GM18526 (cell line): ENCODE data around the gene ISCA2.

Experiments used
- POLR2A ChIP-seq: IDR thresholded peaks from 3 replicates; pipeline ENCODE4 v1.6.1; 2011; ENCODE audit not compliant: insufficient read length; ENCODE audit errors: extremely low read depth

The ISCA2 gene

DNA sequence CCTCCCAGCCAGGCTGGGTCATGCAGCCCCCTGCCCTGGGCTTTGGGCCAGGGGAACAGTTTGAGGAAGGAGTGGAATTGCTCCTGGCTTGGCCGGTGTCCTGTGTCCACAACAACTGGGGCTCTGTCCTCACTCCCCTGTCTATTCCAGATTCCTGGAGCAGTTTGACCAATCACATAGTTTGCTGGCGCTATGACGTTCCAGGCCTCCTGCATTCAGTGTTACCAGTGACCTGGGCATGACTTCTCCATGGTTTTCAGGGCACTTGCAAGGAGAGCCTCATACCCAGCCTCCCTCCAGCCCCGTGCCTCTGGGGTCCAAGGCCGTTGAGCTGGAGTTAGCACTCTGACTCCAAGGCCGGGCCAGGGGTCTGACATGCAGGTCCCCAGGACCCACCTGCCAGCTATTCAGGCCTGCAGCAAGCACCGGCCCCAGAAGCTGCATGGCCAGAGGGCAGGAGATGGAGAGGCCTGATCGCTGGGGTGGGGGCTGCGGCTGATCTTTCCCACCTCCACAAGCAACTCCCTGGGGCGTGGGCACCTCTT is 34.2 kb downstream of the ISCA2 start:
- TF ChIP-seq POLR2A, result no peak

GRCh38 chr14:74528406-74528805 is 34.8 kb downstream of the ISCA2 start:
- no peak for TF ChIP-seq POLR2A

GRCh38 chr14:74528886-74529285 is 35.3 kb downstream of the ISCA2 start:
- no peak for TF ChIP-seq POLR2A

GRCh38 chr14:74531006-74531405 is 37.4 kb downstream of the ISCA2 start:
- TF ChIP-seq POLR2A, result no peak

DNA sequence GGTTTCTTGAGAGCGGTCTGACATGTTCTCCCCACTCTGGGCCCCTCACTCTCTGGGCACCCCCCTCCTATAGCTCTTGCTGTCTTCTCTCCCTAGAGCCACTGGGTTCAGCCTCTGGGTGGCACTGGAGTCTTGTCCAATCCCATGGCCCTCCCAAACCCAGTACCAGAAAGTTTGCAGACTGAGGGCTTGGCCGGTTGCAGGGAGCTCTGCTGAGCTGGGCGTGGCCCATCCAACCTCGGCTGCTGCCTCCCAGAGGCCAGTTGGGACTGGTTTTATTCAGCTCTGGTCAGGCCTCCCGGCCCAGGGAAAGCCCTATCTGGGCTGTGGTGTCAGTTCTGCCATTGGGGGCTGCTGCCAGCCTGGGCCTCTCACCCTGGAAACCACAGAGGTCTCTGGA is 37.9 kb downstream of the ISCA2 start:
- TF ChIP-seq POLR2A, result no peak

- TF ChIP-seq POLR2A, result no peak
Measured at GRCh38 chr14:74532246-74532645, 38.7 kb downstream of the ISCA2 start.

GRCh38 chr14:74533576-74533975 is 40.0 kb downstream of the ISCA2 start:
- TF ChIP-seq POLR2A, result no peak

DNA sequence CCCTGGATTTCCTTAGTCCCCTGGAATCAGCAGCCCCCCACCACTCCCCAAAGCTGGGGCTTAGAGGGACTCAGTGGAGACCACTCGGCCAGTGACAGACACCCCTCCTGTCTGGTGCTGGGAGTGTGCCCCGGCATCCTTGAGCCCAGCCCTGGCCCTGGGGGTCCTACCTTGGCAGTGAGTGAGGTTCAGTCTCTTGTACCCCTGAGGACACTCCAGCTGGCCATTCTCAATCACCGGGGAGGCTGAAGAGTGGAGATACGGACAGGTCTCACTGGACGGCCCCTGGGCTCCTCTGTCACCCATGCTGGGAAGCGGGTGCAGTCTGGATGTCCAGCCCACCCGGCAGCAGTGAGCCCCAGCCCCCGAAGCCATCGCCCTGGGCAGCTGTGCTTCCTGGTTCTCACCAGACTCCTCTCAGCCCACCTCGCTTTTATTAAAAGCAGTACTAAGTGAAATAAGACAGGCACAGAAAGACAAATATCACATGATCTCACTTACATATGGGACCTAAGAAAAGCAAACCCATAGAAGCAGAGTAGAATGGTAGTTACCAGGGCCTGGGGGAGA is 42.3 kb downstream of the ISCA2 start:
- TF ChIP-seq POLR2A, result no peak

DNA sequence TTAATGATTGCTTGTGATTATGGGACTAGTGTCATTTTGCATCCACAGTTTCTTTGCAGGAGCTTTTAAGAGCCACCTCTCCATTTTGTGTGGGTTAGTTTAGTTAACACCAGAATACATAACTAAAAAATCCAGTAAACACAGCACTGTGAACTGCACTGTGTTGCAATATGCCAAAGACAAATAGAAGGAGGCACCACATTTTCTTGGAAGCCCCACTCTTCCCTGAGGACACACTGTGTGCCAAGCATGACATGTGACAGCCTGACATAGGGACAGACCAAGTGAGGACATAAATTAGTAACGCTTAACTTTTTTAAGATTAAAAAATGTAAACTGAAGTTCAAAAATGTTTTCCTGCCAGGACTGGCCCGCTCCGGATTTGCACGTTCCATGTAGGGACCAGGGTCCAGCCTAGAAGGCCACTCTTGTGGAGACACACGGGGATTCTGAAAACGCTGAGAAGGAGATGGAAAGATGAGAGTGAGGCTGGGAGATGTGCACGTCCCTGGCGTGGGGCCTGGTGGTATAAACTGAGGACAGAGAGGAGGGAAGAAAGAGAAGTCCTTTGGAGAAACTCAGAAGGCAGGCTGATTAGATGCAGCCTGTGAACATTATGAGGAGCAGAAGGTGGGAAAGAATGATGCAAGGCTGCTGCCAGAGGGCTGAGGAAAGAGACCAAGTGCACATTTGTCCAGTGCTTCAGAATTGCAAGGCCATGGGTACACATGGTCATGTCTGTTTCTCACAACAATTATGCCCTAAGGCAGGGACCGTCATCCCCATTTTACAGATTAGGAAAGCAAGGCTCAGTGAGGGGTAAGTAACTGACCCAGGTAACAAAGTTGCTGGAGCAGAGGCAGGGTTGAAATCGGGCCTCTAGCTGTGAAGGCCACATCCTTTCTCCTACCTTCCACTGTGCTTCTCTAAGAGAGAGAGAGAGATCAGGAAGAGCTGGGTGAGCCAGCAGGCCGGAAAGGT is 45.1 kb downstream of the ISCA2 start:
- no peak for TF ChIP-seq POLR2A

DNA sequence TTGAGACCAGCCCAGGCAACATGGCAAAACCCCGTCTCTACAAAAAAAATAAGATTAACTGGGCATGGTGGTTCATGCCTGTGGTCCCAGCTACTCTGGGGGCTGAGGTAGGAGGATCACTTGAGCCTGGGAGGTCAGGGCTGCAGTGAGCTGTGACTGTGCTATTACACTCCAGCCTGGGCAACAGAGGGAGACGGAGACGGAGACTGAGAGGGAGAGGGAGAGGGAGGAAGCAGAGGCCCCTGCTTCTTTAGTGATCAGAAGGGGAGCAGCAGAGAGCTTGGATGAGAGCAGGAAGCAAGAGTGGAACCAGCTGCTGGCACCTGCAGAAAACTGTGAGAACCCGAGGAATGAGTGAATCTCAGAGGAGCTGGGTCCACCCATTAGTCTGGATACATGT is 45.9 kb downstream of the ISCA2 start:
- no peak for TF ChIP-seq POLR2A

- TF ChIP-seq POLR2A, result no peak
Measured at GRCh38 chr14:74541225-74541624, 47.7 kb downstream of the ISCA2 start.

DNA sequence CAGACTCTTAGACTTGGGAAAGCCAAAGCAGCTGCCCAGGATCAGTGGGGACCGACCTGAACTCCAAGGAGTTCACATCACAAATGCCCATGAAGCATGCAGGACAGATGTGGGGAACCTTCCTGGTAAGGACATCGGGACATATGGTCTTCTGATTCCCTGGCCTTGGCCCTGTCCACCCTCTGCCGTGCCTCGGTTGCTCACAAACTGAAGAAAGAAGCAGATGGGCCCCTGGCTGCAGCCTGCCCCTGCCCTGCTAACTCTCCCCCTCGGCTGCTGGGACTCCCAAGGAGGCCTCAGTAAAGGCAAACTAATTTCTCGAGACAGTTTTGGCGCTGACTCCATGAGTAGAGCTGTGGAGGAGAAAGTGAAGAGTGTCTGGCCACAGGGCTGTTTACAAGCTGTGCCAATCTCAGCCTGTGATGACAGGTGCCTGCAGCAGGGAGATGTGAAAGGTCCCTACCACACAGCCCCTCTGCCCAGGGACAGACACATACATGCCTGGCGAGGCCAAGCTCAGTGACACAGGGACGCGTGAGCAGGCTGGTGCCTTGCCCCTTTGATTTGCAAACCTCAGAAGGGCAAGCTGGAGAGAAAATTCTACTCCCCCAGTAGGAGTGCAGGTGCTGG is 48.6 kb downstream of the ISCA2 start:
- no peak for TF ChIP-seq POLR2A

DNA sequence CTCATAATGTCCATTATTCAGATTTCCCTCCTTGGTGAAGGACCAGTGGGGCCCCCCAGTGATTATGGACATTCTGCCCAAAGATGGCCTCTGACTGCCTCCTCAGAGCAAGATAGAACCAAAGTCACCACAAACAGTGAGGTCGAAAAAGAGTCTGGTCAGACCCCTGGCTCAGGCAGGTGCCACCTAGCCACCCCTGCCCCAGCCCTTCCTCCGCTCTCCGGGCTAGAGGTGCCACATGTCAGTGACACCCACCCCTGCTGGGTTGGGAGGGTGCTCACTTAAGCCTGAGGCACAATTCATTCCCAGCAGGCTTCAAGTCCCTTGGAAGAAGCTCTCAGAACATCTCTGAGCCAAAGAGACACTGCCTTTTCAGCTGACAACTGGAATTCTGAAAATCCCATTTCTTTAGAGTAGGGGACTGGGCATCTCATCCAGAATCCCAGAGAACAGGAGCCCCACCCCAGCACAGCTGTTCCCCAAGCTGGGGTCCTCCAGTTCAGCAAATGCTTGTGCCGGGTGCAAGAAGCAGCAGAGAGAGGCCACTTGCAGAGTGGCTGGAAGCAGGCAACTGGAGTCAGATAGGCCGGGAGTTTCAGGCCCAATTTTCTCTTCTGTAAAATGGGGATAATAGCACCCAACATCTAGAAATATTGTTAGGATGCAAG is 50.3 kb downstream of the ISCA2 start:
- no peak for TF ChIP-seq POLR2A

GRCh38 chr14:74545386-74545785 is 51.8 kb downstream of the ISCA2 start:
- TF ChIP-seq POLR2A, result no peak

DNA sequence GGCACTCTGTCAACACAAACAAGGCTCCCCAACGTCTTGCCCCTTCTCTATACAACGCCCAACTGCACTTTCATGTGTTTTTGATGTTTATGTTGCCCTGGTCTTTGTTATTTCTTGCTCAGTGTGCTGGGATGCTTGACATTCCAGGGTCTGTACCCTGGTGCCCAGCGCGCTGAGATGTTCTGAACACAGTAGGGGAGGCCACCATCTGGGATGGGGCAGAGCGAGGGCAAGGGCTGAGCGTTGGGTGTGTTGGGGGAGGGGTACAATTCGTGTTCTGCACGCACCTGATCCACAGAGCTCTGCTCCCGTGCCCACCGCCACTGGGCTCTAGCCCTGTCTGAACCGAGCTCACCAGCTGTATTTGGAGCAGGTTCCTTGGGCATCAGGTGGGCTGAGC is 52.9 kb downstream of the ISCA2 start:
- TF ChIP-seq POLR2A, result no peak
